Central memory CD8-positive, alpha-beta T cell (primary cell): Measurements from ENCODE around the gene SIRT3.
"Not testable (repeated sequence)": the region's sequence is repeated elsewhere in the genome, so short reads cannot be mapped to it uniquely, and the experiment has no call there.

Experiments
- ATAC-seq: fragments of 150-1000 bp; cut with Tn5 transposase; replicated peaks from 2 replicates; pipeline ENCODE4 v1.10.0; 2022; ENCODE audit warnings: mild to moderate bottlenecking, moderate FRiP score, moderate number of reproducible peaks; ENCODE audit not compliant: poor library complexity, severe bottlenecking; ENCODE audit errors: extremely low read depth
- DNase-seq, 2 donors: peaks; one replicate each; pipeline ENCODE4 v3.0.0; 2021; ENCODE audit warnings: low spot score in 2 of 2
- H3K27ac Mint-ChIP-seq: one replicate; pipeline ENCODE4 v1.8.0; 2022; ENCODE audit warnings: low read depth, mild to moderate bottlenecking, moderate library complexity, mixed read lengths
- H3K27me3 Mint-ChIP-seq: one replicate; pipeline ENCODE4 v1.8.0; 2022; ENCODE audit warnings: mixed read lengths
- H3K36me3 Mint-ChIP-seq: one replicate; pipeline ENCODE4 v1.8.0; 2022; ENCODE audit warnings: mild to moderate bottlenecking, moderate library complexity, mixed read lengths; ENCODE audit not compliant: insufficient read depth
- H3K4me1 Mint-ChIP-seq: one replicate; pipeline ENCODE4 v1.8.0; 2022; ENCODE audit warnings: mixed read lengths
- H3K4me3 Mint-ChIP-seq: one replicate; pipeline ENCODE4 v1.8.0; 2022; ENCODE audit warnings: mild to moderate bottlenecking, moderate library complexity, mixed read lengths
- H3K9me3 Mint-ChIP-seq: one replicate; pipeline ENCODE4 v1.8.0; 2022; ENCODE audit warnings: mixed read lengths

Gene SIRT3

DNA sequence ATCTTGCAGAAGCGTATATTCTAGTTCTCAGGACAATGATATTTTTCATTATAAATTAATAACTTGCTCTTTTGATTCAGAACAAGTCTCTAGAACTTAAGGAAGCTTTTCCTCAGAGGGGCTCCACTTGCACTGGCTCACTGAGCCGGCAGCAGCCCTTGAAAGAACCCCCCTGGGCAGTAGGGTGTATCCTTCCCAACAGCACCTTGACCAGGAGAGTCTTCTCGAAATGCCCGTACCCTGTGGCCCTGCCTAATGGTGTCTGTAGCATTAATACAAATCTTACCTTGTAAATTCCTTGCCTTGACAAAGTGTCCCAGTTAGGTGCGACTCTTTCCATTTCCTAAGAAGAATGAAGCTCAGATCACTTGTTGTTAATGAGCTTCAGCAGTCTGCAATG is 14.1 kb upstream of the SIRT3 start:
- DNase-seq (no peak), ATAC-seq (no peak)
- Mint-ChIP-seq H3K4me3 (no peak overlapping the region), H3K27me3 (no peaks in the 10 kb centered on the region), H3K36me3 (peaks cover 71% of the 10 kb centered on the region), H3K27ac (no peak overlapping the region), H3K9me3 (no peaks in the 10 kb centered on the region), H3K4me1 (peaks cover 6% of the 10 kb centered on the region)

DNA sequence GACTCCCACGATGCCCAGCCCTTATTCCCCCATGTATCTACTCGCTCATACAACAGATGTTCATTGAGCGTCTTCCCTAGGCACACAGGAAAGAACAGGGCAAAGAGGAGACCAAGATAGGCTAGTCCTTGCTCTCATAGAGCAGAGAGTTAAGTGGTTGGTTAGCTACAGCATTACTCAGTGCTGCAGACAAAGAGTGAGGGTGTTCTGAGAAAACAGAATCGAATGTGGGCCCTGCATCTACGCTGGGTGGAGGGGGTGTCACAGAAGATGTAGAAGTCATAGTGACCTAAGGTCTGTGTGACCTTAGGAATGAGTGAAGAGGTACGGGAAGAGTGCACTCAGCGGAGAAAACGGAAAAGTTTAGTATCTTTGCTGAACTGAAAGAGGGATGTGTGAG is 12.9 kb upstream of the SIRT3 start:
- Mint-ChIP-seq H3K36me3 (peaks cover 79% of the 10 kb centered on the region), H3K27me3 (no peaks in the 10 kb centered on the region), H3K27ac (no peak overlapping the region), H3K4me1 (peaks cover 6% of the 10 kb centered on the region), H3K9me3 (no peaks in the 10 kb centered on the region), H3K4me3 (no peak overlapping the region)
- ATAC-seq (no peak), DNase-seq (no peak)

DNA sequence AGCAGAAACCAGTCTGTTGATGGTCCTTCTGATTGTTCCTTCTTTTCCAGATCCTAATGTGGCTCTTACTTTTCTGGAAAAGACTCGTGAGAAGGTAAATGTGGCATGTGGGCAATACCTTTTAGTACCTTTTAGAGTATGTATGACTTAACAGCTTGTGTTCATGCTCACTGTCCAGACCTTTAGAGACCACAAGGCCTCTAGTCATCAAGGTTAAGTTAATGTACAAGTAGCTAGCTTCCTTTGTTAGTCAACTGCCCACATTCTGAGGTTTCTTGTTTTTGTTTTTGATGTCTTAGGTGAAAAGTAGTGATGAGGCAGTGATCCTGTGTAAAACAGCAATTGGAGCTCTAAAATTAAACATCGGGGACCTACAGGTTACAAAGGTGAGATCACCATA is 8.2 kb upstream of the SIRT3 start:
- ATAC-seq (no peak), DNase-seq (no peak)
- no peaks in the 10 kb centered on the region for H3K9me3 Mint-ChIP-seq
- H3K27me3 Mint-ChIP-seq, result no peaks in the 10 kb centered on the region
- H3K27ac Mint-ChIP-seq, result no peak overlapping the region
- H3K36me3 Mint-ChIP-seq, result peaks cover 76% of the 10 kb centered on the region
- H3K4me3 Mint-ChIP-seq, result no peak overlapping the region
- peaks cover 11% of the 10 kb centered on the region for H3K4me1 Mint-ChIP-seq

DNA sequence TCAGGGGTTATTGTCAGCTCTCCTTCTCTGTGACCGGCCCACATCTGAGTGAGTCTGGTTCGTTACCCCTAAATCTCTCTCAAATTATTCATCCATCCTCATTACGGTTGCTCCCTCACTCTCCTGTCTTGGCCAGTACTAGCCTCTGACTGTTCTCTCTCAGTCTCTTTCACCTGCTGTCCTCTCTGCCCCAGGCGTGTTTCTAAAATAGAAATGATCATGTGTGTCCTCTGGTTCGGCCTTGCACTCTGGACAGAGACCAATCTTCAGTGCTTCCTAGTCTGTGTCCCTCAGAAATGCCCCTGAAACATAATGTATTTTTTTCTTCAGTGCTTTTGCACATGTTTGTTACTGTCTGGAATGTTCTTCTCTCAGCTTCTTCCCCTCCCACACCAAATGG is 5.5 kb upstream of the SIRT3 start:
- DNase-seq (no peak), ATAC-seq (no peak)
- no peak overlapping the region for H3K4me3 Mint-ChIP-seq
- peaks cover 26% of the 10 kb centered on the region for H3K4me1 Mint-ChIP-seq
- peaks cover 64% of the 10 kb centered on the region for H3K36me3 Mint-ChIP-seq
- H3K9me3 Mint-ChIP-seq, result no peaks in the 10 kb centered on the region
- no peaks in the 10 kb centered on the region for H3K27me3 Mint-ChIP-seq
- H3K27ac Mint-ChIP-seq, result peak overlapping the region; percentile 64

DNA sequence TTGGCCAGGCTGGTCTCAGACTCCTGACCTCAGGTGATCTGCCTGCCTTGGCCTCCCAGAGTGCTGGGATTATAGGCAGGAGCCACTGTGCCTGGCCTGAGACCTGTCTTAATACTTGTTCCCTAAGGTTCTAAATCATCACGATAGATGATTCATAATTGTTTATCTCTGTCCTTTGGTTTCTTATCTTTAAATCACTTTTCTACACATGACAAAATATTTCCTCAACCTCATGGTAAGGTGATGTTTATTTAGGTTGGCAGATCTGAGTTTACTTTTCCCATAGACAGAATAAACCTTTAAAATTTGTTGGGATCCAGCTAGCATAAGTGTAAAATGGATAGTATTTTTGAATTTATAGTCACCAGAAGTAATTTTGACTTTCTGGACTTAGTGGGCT is 4.2 kb upstream of the SIRT3 start:
- H3K4me3 Mint-ChIP-seq, result no peak overlapping the region
- no peaks in the 10 kb centered on the region for H3K27me3 Mint-ChIP-seq
- H3K9me3 Mint-ChIP-seq, result no peaks in the 10 kb centered on the region
- ATAC-seq, result no peak
- H3K27ac Mint-ChIP-seq, result no peak overlapping the region
- DNase-seq, result no peak
- H3K4me1 Mint-ChIP-seq, result peaks cover 34% of the 10 kb centered on the region
- H3K36me3 Mint-ChIP-seq, result peaks cover 58% of the 10 kb centered on the region

DNA sequence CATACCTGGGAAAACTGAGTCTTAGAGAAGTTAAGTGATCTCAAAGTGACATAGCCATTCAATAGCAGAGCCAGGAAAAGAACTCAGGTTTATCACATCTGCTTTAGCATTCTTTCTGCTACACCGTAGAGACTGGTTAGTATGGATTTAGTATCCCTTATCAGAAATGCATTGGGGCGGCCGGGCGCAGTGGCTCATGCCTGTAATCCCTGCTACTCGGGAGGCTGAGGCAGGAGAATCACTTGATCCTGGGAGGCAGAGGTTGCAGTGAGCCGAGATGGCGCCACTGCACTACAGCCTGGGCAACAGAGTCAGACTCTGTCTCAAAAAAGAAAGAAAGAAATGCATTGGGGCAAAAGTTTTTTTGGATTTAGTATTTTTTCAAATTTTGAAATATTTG is 2.2 kb upstream of the SIRT3 start:
- DNase-seq, H3K9me3 Mint-ChIP-seq, ATAC-seq, H3K27me3 Mint-ChIP-seq: not testable (repeated sequence)
- Mint-ChIP-seq H3K4me1 (peaks cover 39% of the 10 kb centered on the region), H3K36me3 (peaks cover 45% of the 10 kb centered on the region), H3K4me3 (peak overlapping the region; percentile 95), H3K27ac (peak overlapping the region; percentile 55)

DNA sequence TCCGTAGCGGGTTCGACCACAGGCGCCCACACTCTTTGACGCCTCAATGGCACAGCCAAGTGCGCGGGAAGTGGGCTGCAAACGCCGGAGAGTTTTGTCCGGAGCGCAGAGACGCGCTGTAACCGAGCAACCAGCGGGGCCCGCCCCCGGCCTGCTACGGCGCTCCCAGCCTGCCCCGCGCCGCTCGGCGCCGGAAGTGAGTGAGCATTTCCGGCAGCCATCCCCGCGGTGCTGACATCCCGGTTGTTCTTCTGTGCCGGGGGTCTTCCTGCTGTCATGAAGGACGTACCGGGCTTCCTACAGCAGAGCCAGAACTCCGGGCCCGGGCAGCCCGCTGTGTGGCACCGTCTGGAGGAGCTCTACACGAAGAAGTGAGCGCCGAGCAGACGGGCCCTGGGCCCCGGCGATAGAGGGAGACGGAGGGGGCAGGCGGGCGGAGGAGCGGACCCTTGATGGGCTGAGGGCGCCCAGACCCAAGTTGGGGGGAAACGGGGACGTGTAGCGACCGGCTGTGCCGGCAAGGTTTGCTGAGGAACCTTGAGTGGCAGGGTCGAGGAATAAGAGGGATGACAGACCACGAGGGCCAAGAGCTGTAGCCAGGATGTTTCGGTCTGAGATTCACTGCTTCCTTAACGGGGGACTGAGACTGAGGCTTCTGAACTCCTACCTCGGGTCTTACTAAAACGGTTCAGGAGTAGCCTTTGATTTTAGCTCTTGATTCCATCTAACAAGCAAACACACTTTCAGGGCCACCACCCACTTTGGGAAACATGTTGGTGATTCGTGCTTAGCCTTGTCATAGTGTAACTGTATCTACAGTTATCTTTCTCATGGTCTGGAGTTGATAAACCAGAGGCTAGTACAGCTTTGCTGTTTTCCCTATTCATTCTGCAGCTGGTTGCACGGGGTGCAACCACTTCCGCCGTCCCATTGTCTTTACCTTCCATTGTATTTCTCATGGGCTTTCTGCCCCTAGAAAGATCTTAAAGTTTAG is 929 bp upstream of the SIRT3 start, which contains the start of gene PSMD13:
TSS of gene PSMD13 (plus strand) at position 203 of the 994 bp plus-strand sequence. CDS start at position 277, 74 bp downstream.
- H3K36me3 Mint-ChIP-seq, result peaks cover 37% of the 10 kb centered on the region
- DNase-seq (peak; percentile 74 to 82), ATAC-seq (peak; percentile 84)
- H3K27ac Mint-ChIP-seq, result peak within 1 kb of the TSS; percentile 97
- H3K9me3 Mint-ChIP-seq, result no peaks in the 10 kb centered on the region
- H3K4me3 Mint-ChIP-seq, result peak within 1 kb of the TSS; percentile 95
- H3K27me3 Mint-ChIP-seq, result no peaks in the 10 kb centered on the region
- H3K4me1 Mint-ChIP-seq, result peaks cover 42% of the 10 kb centered on the region

DNA sequence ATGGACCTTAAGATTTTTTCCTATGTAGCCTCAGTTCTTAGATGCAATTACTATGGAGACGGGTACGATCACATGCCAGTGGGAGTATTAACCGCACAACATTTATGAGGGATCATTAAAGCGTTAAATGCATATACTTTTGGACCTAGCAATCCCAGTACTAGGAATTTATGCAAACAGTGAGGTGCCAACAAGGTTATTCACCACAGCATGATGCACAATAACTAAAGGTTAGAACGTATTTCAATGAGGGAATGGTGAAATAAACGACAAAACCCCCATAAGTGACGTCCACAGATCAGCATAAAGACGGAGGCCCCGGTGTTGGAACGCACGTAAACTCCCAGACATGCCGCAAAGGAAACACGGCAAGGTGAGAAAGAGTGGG is 539 bp downstream of the SIRT3 start:
- Mint-ChIP-seq H3K4me3 (peak overlapping the region; percentile 95), H3K4me1 (peaks cover 34% of the 10 kb centered on the region), H3K27ac (peak overlapping the region; percentile 97), H3K36me3 (peaks cover 28% of the 10 kb centered on the region), H3K9me3 (no peaks in the 10 kb centered on the region), H3K27me3 (no peaks in the 10 kb centered on the region)
- ATAC-seq, result peak; percentile 58
- DNase-seq, result no peak

DNA sequence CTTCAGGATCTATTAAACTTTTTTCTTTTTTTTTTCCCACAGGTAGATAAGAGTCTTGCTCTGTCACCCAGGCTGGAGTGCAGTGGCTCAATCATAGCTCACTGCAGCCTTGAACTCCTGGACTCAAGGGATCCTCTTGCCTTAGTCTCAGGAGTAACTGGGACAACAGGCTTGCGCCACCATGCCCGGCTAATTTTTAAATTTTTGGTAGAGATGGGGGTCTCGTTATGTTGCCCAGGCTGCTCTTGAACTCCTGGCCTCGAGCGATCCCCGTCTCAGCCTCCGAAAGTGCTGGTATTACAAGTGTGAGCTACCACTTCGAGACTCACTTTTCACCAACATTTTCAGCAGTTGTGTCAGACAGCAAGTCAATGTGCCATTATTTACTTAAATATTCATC is 962 bp downstream of the SIRT3 start:
- H3K27me3 Mint-ChIP-seq, result no peaks in the 10 kb centered on the region
- ATAC-seq, result no peak
- H3K36me3 Mint-ChIP-seq, result peaks cover 28% of the 10 kb centered on the region
- peaks cover 34% of the 10 kb centered on the region for H3K4me1 Mint-ChIP-seq
- peak overlapping the region; percentile 97 for H3K27ac Mint-ChIP-seq
- peak overlapping the region; percentile 95 for H3K4me3 Mint-ChIP-seq
- H3K9me3 Mint-ChIP-seq, result no peaks in the 10 kb centered on the region
- DNase-seq, result no peak

DNA sequence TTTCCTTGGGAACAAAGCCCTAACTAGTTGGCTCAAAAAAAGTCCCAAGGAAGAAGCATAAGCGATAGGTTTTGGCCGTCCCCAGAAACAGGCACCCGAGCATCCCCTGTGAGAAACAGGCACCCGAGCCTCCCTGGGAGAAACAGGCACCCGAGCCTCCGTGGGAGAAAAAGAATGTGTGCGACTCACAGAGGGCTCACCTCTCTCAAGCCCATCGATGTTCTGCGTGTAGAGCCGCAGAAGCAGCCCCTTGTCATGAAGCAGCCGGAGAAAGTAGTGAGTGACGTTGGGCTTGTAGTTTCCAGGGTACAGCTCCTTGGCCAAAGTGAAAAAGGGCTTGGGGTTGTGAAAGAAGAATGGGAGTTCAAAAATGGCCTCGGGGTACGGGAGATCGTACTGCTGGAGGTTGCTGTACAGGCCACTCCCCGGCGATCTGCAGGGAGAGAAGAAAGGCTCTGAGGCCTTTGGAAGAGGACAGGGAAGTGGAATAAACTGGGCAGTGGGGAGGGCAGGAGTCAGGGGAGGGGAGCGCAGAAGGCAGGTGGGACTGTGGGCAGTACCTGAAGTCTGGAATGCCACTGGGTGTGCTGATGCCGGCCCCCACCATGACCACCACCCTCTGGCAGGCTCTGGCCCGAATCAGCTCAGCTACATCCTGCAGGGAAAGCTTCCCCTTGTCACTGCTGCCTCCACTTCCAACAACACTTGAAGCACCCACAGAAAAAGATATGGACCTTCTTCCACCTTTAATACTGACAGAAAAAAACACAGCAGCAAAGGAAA is 3.2 kb downstream of the SIRT3 start:
- no peak overlapping the region for H3K27ac Mint-ChIP-seq

DNA sequence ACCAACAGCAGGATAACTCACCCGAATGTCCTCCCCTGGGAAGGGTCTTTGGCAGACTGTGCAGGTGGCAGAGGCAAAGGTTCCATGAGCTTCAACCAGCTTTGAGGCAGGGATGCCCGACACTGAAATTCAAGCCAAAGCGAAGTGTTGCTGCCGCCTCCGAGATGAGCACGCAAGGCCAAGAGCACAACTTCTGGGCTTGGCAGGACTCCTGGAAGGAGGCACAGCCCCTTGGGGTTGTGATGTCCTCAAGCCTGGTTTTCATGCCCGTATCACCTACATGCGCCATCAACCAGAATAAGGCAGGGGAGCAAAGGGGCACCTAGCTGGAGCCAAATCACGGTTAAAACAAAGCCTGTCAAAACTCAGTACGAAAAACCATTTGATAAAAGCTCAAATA is 5.7 kb downstream of the SIRT3 start:
- Mint-ChIP-seq H3K27ac (no peak overlapping the region), H3K4me1 (peaks cover 20% of the 10 kb centered on the region), H3K9me3 (no peaks in the 10 kb centered on the region), H3K4me3 (no peak overlapping the region), H3K36me3 (peaks cover 11% of the 10 kb centered on the region), H3K27me3 (no peaks in the 10 kb centered on the region)
- ATAC-seq (no peak), DNase-seq (no peak)

More for the DNA sequence above, 3.2 kb downstream of the SIRT3 start:
- no peak for ATAC-seq
- Mint-ChIP-seq H3K4me1 (peaks cover 26% of the 10 kb centered on the region), H3K27me3 (no peaks in the 10 kb centered on the region), H3K9me3 (no peaks in the 10 kb centered on the region), H3K36me3 (peaks cover 27% of the 10 kb centered on the region), H3K4me3 (no peak overlapping the region)
- no peak for DNase-seq

DNA sequence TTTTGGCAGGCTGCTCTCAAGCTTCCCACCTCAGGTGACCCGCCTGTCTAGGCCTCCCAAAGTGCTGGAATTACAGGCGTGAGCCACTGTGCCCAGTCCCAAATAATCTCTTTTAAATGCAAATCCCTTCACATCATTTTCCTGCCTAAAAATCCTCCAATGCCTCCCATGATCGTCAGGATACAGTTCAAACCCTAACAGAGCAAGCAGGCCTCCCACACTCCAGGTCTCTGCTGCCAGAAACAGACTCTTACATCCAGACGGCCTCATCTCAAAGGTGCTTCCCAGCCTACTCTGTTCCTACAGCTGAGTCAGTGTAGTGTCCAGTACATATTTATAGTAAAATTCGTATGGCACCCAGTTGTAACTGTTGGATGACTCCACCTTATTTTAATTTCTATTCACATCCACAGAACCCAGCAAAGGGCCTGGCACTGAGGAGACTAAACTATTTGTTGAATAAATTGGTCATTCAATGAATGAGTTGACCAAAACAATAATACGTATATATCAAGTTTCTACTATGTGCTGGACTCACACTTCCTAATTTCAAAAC is 8.2 kb downstream of the SIRT3 start:
- H3K27ac Mint-ChIP-seq, result no peak overlapping the region
- ATAC-seq (no peak), DNase-seq (no peak)
- H3K27me3 Mint-ChIP-seq, result no peaks in the 10 kb centered on the region
- peaks cover 12% of the 10 kb centered on the region for H3K36me3 Mint-ChIP-seq
- peaks cover 12% of the 10 kb centered on the region for H3K4me1 Mint-ChIP-seq
- H3K9me3 Mint-ChIP-seq, result no peaks in the 10 kb centered on the region
- no peak overlapping the region for H3K4me3 Mint-ChIP-seq
